GM12878 (cell line): Measurements from ENCODE around the gene SIGLEC6.

Source experiments
- FOXK2 ChIP-seq: fragments of 450-650 bp; IDR thresholded peaks from 2 replicates; pipeline ENCODE4 v1.6.1; 2017; ENCODE audit warnings: mild to moderate bottlenecking, moderate library complexity
- POLR2A ChIP-seq: IDR thresholded peaks from 2 replicates; pipeline ENCODE4 v1.6.1; 2011; ENCODE audit warnings: low read depth, mild to moderate bottlenecking, low read length

DNA sequence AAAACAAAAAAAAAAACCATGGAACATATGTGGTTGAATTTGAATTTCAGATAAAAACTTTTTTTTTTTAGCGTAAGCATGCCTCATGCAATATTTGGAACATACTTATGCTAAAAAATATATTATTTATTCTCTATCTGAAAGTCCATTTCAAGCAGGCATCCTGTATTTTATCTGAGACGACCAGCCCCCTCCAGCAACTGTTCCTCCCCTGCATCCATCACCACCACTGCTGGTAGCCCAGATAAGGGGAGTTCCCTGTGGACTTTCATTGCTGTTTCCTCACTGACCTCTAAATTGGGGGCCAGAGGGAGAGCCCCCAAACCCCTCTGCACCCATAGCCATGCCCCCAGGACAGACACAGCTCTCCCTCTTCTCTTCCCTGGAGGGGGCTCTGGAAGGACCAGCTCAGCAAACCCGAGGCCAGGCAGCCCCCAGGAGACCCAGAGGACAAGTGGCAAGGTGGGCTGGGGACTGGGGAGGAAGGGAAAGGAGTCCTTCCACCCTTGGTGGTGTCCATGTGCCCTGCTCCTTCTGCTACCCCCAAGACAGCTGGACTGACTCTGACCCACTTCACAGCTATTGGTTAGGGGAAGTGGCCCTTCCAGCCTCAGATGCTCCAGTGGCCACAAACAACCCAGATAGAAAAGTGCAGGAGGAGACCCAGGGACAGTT is 23.3 kb downstream of the SIGLEC6 start:
- TF ChIP-seq POLR2A (no peak), FOXK2 (no peak)
